ENCODE results near the gene UPK1B.

Gene UPK1B

DNA sequence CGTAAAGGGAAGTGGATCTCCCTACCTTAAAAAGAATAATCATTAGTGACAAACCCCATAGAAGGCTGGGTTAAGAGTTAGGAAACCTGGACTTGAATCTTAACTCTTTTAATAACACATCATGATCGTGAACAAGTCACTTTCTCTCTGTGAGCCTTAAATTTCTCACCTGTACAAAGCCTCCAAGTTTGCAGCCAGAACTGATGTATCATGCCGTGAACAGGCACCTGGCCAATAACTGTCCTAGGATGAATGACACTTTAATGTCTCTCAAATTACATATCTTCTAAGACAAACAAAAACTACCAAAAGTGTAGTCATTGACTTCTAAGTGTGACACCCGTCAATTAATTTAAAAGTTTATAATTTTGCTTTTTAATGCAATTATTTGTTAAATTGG lies 3.9 kb downstream of the UPK1B start:
- no peak for DNase-seq

DNA sequence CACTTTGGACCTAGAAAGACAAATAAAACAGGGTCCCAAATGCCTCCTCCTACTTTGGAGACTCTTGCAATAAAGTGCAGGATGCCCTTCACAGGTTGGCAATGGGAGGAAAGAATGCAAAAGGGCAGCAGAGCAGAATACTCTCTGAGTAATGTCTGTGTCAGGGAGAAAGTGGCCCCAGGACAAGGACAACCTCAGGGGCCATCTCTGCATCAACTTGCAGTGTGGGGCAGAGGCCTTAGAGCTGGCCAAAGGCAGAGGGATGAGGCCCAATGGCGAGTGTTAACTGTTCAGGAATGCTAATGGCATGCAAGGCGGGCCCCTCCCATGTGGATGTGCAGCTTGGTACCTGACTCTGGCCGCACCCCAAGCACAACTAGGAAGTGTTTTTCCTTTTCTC lies 8.4 kb downstream of the UPK1B start:
- DNase-seq = no peak

GRCh38 chr3:119184111-119184510 lies 10.7 kb downstream of the UPK1B start:
- no peak for DNase-seq

DNA sequence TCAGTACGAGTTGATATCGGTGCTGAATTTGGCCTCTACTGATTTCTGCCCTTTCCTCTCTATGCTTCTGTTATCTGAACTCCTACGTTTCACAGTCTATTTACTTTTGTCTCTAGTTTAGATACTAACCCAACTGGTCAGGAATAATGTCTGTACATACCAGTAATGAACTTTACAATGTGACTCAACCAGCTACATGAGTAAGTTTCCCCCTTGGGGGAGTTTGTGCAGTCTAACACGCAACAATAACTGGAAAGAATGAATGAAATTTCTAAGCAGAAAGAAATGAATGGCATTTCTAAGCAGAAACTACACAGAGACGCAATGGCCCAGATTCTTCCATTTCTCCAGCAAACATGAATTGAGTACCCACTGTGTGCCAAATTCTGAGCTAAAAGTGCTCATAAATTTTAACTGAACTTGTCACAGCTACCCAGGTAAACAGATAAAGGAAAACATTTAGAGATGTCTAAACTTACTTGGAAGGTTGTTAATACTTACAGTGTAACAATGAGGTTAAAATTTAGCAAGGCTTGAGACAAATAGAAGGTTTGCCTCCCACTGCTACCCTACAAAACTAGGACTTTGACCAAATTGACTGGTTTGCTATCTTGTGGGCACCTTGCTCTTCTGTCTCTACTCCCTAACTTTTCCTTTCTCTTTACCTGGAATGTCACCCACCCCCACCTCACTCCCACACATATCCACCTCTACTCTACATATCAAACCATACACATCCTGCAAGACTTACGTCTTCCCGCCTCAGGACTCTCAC lies 11.6 kb downstream of the UPK1B start:
- DNase-seq = no peak

DNA sequence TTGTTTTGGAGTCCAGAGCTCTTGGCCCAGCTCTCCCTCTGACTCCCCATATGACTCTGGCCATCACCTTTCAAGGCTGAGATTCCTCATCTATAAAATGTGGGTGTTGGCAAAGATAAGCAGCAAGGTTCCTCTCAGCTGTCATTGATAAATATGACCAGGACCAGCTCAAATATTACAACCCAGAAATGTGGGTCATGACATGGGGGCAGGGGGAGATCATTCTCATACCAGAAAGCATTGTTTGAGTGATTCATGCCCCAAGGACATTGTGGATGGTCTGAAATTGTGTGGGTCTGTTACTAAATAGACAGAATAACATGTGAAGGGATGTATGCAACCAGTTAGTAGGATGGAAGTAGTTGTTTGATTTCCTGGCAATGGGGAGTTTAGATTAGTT lies 13.9 kb downstream of the UPK1B start:
- no peak for DNase-seq

GRCh38 chr3:119191800-119192199 lies 18.4 kb downstream of the UPK1B start:
- DNase-seq = no peak

DNA sequence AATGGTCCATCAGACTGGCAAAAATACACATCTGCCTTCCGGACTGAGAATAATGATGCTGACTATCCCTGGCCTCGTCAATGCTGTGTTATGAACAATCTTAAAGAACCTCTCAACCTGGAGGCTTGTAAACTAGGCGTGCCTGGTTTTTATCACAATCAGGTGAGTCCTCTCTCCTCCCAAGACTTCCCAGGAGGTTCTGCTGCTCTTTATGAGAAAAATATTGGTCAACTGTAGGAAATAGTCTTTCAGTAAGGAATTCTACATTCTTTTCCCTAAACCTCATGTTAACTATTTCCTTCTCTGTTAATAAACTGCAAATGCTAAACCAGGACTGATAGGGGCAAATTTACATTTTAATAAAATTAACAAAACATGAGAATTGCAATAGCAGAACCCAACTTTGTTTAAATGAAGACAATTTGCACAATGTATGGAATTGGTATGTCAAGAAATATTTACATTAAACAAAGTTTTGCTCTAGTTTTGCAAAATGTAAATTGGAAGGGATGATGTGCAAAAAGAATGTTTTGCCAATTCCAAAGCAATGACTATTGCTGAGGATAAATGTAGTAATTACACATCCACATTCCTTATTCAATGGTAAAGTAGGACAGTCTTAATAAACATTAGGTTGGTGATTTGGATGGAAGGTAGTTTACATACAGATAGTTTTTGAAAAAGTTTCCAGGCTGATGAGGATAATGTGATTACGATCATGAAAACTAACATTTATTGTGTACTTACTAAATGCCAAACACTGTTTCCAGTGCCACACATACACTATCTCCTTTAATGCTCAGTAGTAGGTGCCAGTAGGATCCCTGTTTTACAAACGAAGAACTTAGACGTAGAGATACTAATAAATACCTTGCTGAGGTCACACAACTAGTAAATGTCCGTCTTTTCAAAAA lies 21.1 kb downstream of the UPK1B start:
- no peak for DNase-seq

DNA sequence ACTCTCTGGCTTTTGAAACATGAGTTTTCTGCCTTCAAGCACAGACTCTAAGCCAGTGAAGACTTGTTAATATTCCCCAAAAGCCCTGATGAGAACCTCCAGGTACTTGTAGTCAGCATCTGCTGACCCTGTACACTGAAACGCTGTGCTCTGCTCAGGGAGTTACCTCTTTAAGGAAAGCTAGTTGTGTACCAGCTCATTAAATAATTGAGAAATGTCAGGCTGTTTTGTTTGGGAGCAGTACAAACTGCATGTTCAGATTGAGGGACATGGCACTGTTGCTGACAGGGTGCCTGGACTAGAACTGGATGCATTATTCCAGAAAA lies 21.7 kb downstream of the UPK1B start:
- no peak for DNase-seq

- DNase-seq = no peak
Measured at GRCh38 chr3:119195911-119196310, 22.5 kb downstream of the UPK1B start.

GRCh38 chr3:119205209-119205608 lies 31.8 kb downstream of the UPK1B start:
- no peak for DNase-seq

- no peak for DNase-seq
Measured at GRCh38 chr3:119205685-119206084, 32.3 kb downstream of the UPK1B start.

- DNase-seq = no peak
Measured at GRCh38 chr3:119206611-119207511, 33.5 kb downstream of the UPK1B start.

GRCh38 chr3:119207512-119207875 lies 34.1 kb downstream of the UPK1B start:
- no peak for DNase-seq

DNA sequence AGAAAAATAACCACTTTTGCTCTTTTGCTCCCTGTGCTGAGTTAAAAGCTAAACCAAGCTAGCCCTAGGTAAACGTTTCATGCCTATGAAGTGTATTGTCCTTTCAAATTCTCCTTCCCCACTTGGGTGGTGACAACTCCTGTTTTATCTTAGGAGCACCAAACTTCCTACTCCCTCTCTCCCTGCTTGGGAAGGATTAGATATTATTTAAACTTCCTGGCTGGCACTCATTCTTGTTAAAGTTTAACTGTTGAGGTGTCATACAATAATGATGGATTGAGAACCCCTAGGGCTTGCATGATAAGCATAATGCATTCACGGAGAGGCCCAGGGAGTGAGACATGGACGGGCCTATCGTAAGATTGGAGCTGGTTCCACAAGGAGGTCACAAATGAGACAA lies 37.8 kb downstream of the UPK1B start:
- no peak for DNase-seq

GRCh38 chr3:119211803-119212202 lies 38.4 kb downstream of the UPK1B start:
- no peak for DNase-seq

- no peak for DNase-seq
Measured at GRCh38 chr3:119219069-119219468, 45.7 kb downstream of the UPK1B start.

GRCh38 chr3:119220198-119220597 lies 46.8 kb downstream of the UPK1B start:
- no peak for DNase-seq

- DNase-seq = no peak
Measured at GRCh38 chr3:119220970-119221667, 47.7 kb downstream of the UPK1B start.

GRCh38 chr3:119221779-119222320 lies 48.5 kb downstream of the UPK1B start:
- no peak for DNase-seq

- no peak for DNase-seq
Measured at GRCh38 chr3:119222391-119222790, 49.0 kb downstream of the UPK1B start.

DNA sequence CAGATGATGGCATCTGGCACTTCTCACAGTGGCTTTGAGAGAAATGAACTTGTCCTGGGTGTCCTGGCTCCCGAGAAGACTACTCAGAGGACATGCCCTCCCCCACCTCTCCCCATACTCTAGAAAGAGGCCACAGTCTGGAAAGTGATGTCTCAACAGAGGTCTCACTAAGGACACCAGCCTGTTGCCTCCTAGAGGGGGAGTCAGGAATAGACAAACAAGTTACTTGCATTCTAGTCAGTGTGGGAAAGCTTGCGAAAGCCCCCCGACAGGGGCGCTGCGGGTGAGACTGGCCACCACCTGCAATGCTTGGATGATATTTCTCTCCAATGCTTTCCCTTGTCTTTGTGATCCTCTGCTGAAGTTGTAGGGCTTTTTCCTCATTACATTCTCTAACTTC lies 50.1 kb downstream of the UPK1B start:
- no peak for DNase-seq

DNA sequence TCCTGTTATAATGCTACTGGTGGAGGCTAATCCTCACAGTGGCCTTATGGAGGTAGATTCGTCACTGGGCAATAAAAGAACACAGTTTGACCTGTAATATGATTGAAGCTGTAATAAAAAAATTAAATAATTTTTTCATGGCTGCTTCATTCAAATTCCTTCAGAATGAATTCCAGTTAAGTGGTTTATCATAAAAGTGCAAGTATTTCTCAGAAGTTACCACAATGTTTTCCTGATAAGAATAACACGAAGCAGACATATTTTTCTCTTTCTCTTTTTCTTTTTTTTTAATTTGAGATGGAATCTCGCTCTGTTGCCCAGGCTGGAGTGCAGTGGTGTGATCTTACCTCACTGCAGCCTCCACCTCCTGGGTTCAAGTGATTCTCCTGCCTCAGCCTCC lies 51.7 kb downstream of the UPK1B start:
- no peak for DNase-seq
